HG03558 (cell line): Measurements from ENCODE around the gene ARPC5.

Source experiments
- ATAC-seq: cut with Tn5 transposase; IDR thresholded peaks from one replicate; pipeline ENCODE4 v1.9.1; 2021; ENCODE audit warnings: moderate number of reproducible peaks; ENCODE audit not compliant: unreplicated experiment; ENCODE audit errors: extremely low read depth

The ARPC5 gene

GRCh38 chr1:183589874-183590243 lies 45.7 kb downstream of the ARPC5 start:
- ATAC-seq = no peak

GRCh38 chr1:183589384-183589783 lies 46.2 kb downstream of the ARPC5 start:
- ATAC-seq = no peak

- ATAC-seq = no peak
These were observed 46.8 kb downstream of the ARPC5 start for GRCh38 chr1:183588827-183589226.

- no peak for ATAC-seq
These were observed 48.7 kb downstream of the ARPC5 start for GRCh38 chr1:183586926-183587325.

- no peak for ATAC-seq
These were observed 49.1 kb downstream of the ARPC5 start for GRCh38 chr1:183586455-183586854.

GRCh38 chr1:183585038-183585437 lies 50.5 kb downstream of the ARPC5 start:
- ATAC-seq = no peak

GRCh38 chr1:183584147-183584546 lies 51.4 kb downstream of the ARPC5 start:
- ATAC-seq = no peak

GRCh38 chr1:183583466-183583865 lies 52.1 kb downstream of the ARPC5 start:
- no peak for ATAC-seq

GRCh38 chr1:183582021-183582713 lies 53.4 kb downstream of the ARPC5 start:
- no peak for ATAC-seq

GRCh38 chr1:183580281-183580682 lies 55.3 kb downstream of the ARPC5 start:
- no peak for ATAC-seq

GRCh38 chr1:183578856-183579255 lies 56.7 kb downstream of the ARPC5 start:
- no peak for ATAC-seq

GRCh38 chr1:183577897-183578465 lies 57.6 kb downstream of the ARPC5 start:
- ATAC-seq = no peak

- no peak for ATAC-seq
These were observed 59.0 kb downstream of the ARPC5 start for GRCh38 chr1:183576537-183576936.

- no peak for ATAC-seq
These were observed 60.0 kb downstream of the ARPC5 start for GRCh38 chr1:183575606-183576005.

- ATAC-seq = no peak
These were observed 62.9 kb downstream of the ARPC5 start for GRCh38 chr1:183572721-183573120.

GRCh38 chr1:183571678-183572268 lies 63.8 kb downstream of the ARPC5 start:
- ATAC-seq = no peak
